Muscle of leg (tissue), 11 donors: ENCODE measurements around the gene KRTAP12-2. TPM values are rescaled to one million over a fixed set of nuclear protein-coding genes. Genes with fewer than 3 reads are reported as not detected.
"Not testable (repeated sequence)": the region's sequence is repeated elsewhere in the genome, so short reads cannot be mapped to it uniquely, and the experiment has no call there.

ENCODE experiments used
- DNase-seq: peaks from one replicate; pipeline ENCODE4 v3.0.0; 2013
- H3K27ac ChIP-seq: one replicate; pipeline ENCODE4 v1.5.1; 2013; ENCODE audit warnings: mild to moderate bottlenecking, low read length, control low read depth
- H3K27me3 ChIP-seq: one replicate; pipeline ENCODE4 v1.6.1; 2013; ENCODE audit warnings: low read length; ENCODE audit not compliant: control insufficient read depth, insufficient read depth
- H3K36me3 ChIP-seq: one replicate; pipeline ENCODE4 v1.6.1; 2013; ENCODE audit warnings: low read length; ENCODE audit not compliant: control insufficient read depth, insufficient read depth
- H3K4me1 ChIP-seq: one replicate; pipeline ENCODE4 v1.6.1; 2013; ENCODE audit warnings: low read length; ENCODE audit not compliant: control insufficient read depth, insufficient read depth
- H3K4me3 ChIP-seq: one replicate; pipeline ENCODE4 v1.5.1; 2013; ENCODE audit warnings: low read length, control low read depth
- H3K9me3 ChIP-seq: replicated peaks from 2 replicates; pipeline ENCODE4 v1.6.1; 2013; ENCODE audit warnings: low read depth, low read length; ENCODE audit not compliant: control insufficient read depth
- whole genome bisulfite sequencing: methylation state at CpG from one replicate; pipeline ENCODE4 v1.1.5; 2013; ENCODE audit warnings: missing lambda C conversion rate; ENCODE audit not compliant: insufficient coverage; 5-methylcytosine and 5-hydroxymethylcytosine counted together
- polyA plus RNA-seq, 8 donors: library from polyadenylated mRNA; unstranded; fragments of 120-200 nt; gene quantifications; one replicate each; pipeline versions ENCODE4 v1.2.1 to v1.2.3, GENCODE V29; 2013; ENCODE audit warnings: inconsistent platforms in 1 of 8, low replicate concordance in 1 of 8; ENCODE audit not compliant: insufficient read length in 8 of 8, insufficient read depth in 1 of 8
- total RNA-seq: library from RNA; stranded (reverse); fragments of 120-200 nt; gene quantifications from one replicate; pipeline ENCODE4 v1.2.4, GENCODE V29; 2013

The KRTAP12-2 gene
- total and polyA plus RNA-seq, 9 donors = not detected

DNA sequence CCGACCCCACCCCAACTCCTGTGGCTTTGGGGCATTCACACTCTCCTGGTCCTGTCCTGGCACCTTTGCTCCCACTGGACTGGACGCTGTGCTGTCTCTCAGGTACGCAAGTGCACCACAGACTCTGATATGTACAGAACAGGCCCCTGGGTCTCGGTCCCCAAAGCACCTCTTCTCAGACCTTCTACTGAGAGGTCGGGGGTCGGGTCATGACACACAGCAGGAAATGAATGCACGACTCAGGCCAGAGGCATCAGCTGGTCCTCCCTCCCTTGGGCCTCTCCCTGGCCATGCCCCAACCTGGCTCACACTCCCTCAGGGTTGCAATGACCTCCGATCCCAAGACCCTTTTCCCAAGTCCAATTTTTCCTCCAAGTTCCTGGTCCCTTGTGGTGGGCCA is 28.5 kb upstream of the KRTAP12-2 start:
- peaks cover 4% of the 10 kb centered on the region for H3K4me1 ChIP-seq
- H3K4me3 ChIP-seq = no peak overlapping the region
- H3K27ac ChIP-seq = no peak overlapping the region
- H3K27me3 ChIP-seq = peaks cover 40% of the 10 kb centered on the region
- WGBS = 64% methylated on average over 6 of the region's 8 CpGs
- H3K36me3 ChIP-seq = no peaks in the 10 kb centered on the region
- peaks cover 8% of the 10 kb centered on the region for H3K9me3 ChIP-seq
- no peak for DNase-seq

DNA sequence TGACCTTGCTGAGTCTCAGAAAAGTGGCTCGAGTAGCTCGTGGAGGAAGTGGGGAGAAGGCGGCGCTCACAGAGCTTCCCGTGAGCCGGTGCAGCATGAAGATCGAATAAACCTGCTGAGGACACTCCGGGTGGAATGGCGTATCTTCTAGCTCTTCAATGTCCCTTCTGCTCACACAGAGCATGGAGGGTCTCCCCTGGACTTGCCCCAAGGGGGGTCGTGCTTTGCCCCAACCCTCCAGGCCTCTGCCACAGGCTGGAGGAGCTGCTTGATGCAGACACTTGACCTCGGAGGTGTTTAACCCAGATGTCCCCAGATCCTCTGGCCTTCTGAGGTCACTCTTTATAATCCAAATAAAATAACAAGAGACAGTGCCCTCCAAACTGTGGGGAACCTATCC is 28.0 kb upstream of the KRTAP12-2 start:
- H3K9me3 ChIP-seq = peaks cover 8% of the 10 kb centered on the region
- WGBS = 72% methylated on average over 11 of the region's 11 CpGs
- peaks cover 36% of the 10 kb centered on the region for H3K27me3 ChIP-seq
- H3K4me1 ChIP-seq = peaks cover 4% of the 10 kb centered on the region
- DNase-seq = no peak
- no peaks in the 10 kb centered on the region for H3K36me3 ChIP-seq
- H3K4me3 ChIP-seq = no peak overlapping the region
- H3K27ac ChIP-seq = no peak overlapping the region

DNA sequence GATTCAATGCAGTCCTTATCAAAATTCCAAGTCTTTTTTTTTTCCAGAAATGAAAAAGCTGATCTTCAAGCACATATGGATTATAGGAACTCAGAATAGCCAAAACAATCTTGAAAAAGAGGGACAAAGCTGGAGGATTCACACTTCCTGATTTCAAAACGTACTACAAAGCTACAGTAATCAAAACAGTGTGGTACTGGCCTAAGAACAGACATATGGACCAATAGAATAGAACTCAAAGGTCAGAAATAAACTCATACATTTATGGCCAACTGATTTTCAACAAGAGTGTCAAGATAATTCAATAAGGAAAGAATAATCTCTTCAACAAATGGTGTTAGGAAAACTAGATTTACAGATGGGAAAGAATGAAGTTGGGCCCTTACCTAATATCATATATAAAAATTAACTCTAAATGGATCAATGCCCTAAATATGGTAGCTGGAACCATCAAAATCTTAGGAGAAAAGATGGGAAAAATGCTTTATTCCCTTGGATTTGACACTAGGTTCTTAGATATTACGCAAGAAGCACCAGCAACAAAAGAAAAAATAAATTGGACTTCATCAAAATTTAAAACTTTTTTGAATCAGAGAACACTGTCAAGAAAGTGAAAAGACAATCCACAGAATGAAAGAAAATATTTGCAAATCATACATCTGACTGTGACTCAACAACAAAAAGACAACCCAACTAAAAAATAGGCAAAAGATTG is 26.2 kb upstream of the KRTAP12-2 start:
- H3K36me3 ChIP-seq = no peaks in the 10 kb centered on the region
- peaks cover 30% of the 10 kb centered on the region for H3K27me3 ChIP-seq
- H3K9me3 ChIP-seq = peaks cover 8% of the 10 kb centered on the region
- WGBS = no CpG with 5 or more reads among the region's 2 CpGs
- H3K4me3 ChIP-seq = no peak overlapping the region
- H3K27ac ChIP-seq = no peak overlapping the region
- no peak for DNase-seq
- peaks cover 3% of the 10 kb centered on the region for H3K4me1 ChIP-seq

DNA sequence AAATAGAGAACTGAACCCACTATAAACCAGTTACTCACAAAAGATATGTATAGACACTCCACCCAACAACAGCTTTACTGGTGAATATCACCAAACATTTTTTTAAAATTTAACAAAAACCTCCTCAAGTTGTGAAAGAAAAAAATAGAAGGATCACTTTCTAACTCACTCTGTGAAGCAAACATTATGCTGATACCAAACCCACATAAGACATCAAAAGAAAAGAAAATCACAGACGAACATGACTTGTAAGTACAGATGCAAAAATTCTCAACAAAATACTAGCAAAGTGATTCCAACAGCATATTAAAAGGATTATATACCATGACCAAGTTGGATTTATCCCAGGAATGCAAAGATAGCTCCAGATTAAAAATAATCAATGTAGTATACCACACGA is 25.0 kb upstream of the KRTAP12-2 start:
- WGBS = no CpG with 5 or more reads among the region's 2 CpGs
- Histone ChIP-seq H3K4me3 (no peak overlapping the region), H3K36me3 (no peaks in the 10 kb centered on the region), H3K27ac (no peak overlapping the region), H3K27me3 (peaks cover 29% of the 10 kb centered on the region), H3K4me1 (peaks cover 11% of the 10 kb centered on the region), H3K9me3 (peaks cover 8% of the 10 kb centered on the region)
- no peak for DNase-seq

DNA sequence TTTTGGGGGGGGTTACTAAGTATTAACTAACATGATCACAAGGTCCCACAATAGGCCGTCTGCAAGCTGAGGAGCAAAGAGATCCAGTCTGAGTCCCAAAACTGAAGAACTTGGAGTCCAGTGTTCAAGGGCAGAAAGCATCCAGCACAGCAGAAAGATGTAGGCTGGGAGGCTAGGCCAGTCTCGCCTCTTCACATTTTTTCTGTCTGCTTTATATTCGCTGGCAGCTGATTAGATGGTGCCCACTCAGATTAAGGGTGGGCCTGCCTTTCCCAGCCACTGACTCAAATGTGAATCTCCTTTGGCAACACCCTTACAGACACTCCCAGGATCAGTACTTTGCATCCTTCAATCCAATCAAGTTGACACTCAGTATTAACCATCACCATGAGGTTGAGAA is 23.0 kb upstream of the KRTAP12-2 start:
- H3K9me3 ChIP-seq, H3K27ac ChIP-seq, H3K36me3 ChIP-seq, DNase-seq, H3K4me3 ChIP-seq: not testable (repeated sequence)
- H3K4me1 ChIP-seq = peaks cover 13% of the 10 kb centered on the region
- WGBS = 100% methylated on average over 2 of the region's 3 CpGs
- peaks cover 33% of the 10 kb centered on the region for H3K27me3 ChIP-seq

DNA sequence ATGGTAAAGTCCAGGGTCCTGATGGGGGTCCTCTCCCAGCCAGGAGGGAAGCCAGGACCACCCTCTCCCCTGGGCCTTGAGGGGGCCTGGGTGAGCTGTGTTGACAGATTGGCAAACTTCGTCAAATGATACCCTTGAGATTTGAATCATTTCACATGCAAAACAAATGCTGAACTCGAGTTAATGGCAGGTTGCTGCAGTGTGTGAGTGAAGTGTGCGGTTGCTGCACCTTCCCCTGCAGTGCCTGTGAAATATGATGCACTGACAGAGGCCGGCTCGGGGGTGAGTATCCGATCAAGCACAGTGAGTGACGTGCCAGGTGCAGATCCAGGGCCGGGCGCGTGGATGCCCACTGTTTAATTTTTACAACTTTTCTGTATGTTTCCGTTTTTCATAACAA is 20.9 kb upstream of the KRTAP12-2 start:
- peaks cover 13% of the 10 kb centered on the region for H3K4me1 ChIP-seq
- peaks cover 4% of the 10 kb centered on the region for H3K9me3 ChIP-seq
- H3K27me3 ChIP-seq = peaks cover 42% of the 10 kb centered on the region
- WGBS = 33% methylated on average over 1 of the region's 11 CpGs
- no peak overlapping the region for H3K27ac ChIP-seq
- no peak overlapping the region for H3K4me3 ChIP-seq
- no peaks in the 10 kb centered on the region for H3K36me3 ChIP-seq
- DNase-seq = peak; percentile 37

DNA sequence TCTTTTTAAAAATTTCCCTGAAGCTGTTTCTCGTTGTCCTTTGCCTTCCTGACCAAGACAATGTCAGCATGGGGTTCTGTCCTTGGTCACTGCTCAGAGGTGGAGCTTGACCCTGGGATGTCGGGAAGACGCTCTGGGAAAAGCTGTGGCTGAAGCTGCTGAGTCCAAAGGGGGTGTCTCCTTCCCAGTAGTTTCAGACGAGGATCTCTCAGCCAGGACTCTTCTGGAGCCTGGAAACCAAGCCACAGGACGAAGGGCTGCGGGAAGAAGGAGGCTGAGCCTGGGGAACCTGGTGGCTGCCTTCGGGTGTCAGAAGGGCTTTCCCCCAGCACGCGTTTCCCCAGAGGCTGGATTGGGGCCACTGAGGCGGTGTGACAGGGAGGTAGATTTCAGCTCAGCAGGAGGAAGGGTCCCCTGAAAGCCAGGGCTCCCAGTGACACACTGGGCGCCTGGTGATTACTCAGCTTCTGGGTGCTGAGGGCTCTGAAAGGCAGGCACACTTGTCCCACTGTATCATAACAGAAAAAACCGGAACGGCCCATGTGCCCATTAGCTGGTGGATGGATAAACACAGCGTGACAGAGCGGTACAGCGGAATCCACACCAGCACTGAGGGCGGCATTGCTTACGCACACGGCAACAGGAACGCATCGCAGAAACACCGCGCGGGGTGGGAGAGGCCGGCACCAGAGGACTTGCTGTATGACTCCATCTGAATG is 20.3 kb upstream of the KRTAP12-2 start:
- Histone ChIP-seq H3K4me3 (no peak overlapping the region), H3K27me3 (peaks cover 45% of the 10 kb centered on the region), H3K27ac (no peak overlapping the region), H3K36me3 (no peaks in the 10 kb centered on the region), H3K4me1 (peaks cover 16% of the 10 kb centered on the region), H3K9me3 (no peaks in the 10 kb centered on the region)
- DNase-seq = no peak
- WGBS = 62% methylated on average over 24 of the region's 25 CpGs

DNA sequence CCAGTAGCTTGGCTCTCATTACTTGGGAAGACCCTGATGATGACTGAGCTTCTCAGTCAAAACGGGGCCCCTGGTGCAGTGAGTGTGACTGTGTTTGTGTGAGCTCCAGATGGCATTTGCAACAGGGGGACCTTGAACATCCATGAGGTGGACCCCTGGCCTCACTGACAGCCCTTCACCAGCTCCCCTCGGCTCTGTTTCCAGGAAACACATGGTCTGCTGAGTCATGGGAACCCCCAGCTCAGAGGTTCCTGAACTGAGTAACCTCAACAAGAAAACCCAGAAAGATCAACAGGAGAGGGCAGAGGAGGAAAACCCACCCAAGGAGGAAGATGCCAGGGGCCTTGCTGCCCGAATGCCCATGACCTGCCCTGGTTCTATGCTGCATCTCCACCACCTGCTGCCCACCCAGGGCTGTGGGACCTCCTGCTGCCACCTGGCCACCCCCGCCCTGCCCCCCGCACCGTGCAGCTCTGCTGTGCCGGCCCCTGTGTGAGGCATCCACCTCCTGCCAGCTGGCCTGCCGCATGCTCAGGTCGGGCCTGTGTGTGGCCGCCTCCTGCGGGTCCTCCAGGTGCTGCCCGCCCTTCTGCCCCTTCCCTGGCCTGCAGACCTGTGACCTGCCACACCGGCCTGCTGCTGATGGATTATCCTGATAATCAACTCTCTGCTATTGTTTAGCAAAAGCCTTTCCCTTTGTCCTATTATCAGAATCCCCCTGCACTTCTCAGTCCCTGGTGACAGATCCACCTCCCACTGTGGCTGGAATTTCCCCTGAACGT is 19.5 kb upstream of the KRTAP12-2 start:
- no peak overlapping the region for H3K4me3 ChIP-seq
- no peak overlapping the region for H3K27ac ChIP-seq
- H3K36me3 ChIP-seq = no peaks in the 10 kb centered on the region
- DNase-seq = no peak
- H3K4me1 ChIP-seq = peaks cover 17% of the 10 kb centered on the region
- H3K27me3 ChIP-seq = peaks cover 49% of the 10 kb centered on the region
- WGBS = 48% methylated on average over 12 of the region's 14 CpGs
- no peaks in the 10 kb centered on the region for H3K9me3 ChIP-seq

DNA sequence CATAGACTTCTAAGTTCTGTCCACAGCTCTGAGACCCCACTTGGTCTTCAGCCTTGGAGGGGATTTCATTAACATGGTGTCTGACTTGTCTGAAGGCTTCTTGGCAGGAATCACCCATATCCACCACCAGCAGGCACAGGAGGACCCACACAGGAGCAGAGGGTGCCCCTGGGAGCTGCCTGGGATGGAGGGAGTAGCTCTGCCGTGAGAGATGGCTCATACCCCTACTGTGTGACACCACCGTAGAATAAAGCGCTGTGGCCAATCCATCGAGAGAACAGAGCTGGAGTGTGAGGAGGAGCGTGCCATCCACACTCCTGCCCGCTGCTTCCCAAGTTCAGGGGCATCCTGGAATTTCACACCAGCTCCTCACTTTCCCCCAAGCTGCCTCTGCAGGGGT is 18.3 kb upstream of the KRTAP12-2 start:
- Histone ChIP-seq H3K27me3 (peaks cover 51% of the 10 kb centered on the region), H3K4me1 (peaks cover 17% of the 10 kb centered on the region)
- H3K27ac ChIP-seq, H3K36me3 ChIP-seq, DNase-seq, H3K4me3 ChIP-seq, H3K9me3 ChIP-seq: not testable (repeated sequence)
- 80% methylated on average over 1 of the region's 6 CpGs for WGBS

DNA sequence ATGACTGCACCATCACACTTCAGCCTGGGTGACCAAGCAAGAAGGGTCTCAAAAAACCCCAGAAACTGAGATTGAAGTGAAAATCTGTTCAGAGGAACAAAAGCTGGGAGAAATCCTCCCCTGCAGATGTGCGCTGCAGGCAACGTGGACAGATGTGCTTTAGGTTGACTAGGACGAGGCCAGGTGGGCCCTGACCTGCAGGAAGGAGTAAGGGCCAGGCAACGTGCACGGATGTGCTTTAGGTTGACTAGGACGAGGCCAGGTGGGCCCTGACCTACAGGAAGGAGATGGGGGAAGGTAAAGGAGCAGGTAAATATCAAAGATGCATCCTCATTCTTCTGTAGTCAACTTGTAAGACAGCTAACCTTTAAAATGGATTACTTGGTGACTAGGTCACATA is 17.8 kb upstream of the KRTAP12-2 start:
- peaks cover 51% of the 10 kb centered on the region for H3K27me3 ChIP-seq
- no peaks in the 10 kb centered on the region for H3K9me3 ChIP-seq
- no peak for DNase-seq
- peaks cover 17% of the 10 kb centered on the region for H3K4me1 ChIP-seq
- 73% methylated on average over 5 of the region's 6 CpGs for WGBS
- H3K27ac ChIP-seq = no peak overlapping the region
- H3K36me3 ChIP-seq = no peaks in the 10 kb centered on the region
- no peak overlapping the region for H3K4me3 ChIP-seq
